ENCODE data around the gene COL26A1. TPM values are rescaled to one million over a fixed set of nuclear protein-coding genes. Genes with fewer than 3 reads are reported as not detected.
"Not testable (repeated sequence)": the region's sequence is repeated elsewhere in the genome, so short reads cannot be mapped to it uniquely, and the experiment has no call there.

COL26A1 gene
- total RNA-seq, 2 donors from 2014 or later, result not detected

- H3K9me3 ChIP-seq, result no peaks in the 10 kb centered on the region
- H3K27me3 ChIP-seq, result no peaks in the 10 kb centered on the region
- TF ChIP-seq CTCF (IDR thresholded peaks at IDR 0.05), result no peak
- H3K36me3 ChIP-seq, result no peaks in the 10 kb centered on the region
- H3K27ac ChIP-seq, result no peak overlapping the region
- no peak for DNase-seq (ENCODE audit: low spot score)
- no peak overlapping the region for H3K4me3 ChIP-seq
- H3K4me1 ChIP-seq, result no peaks in the 10 kb centered on the region
These were observed 132.1 kb downstream of the COL26A1 start for GRCh38 chr7:101494602-101495329.

- TF ChIP-seq CTCF (IDR thresholded peaks at IDR 0.05), result no peak
- Histone ChIP-seq H3K4me1 (no peaks in the 10 kb centered on the region), H3K27ac (no peak overlapping the region), H3K27me3 (no peaks in the 10 kb centered on the region), H3K4me3 (no peak overlapping the region), H3K36me3 (no peaks in the 10 kb centered on the region), H3K9me3 (no peaks in the 10 kb centered on the region)
- DNase-seq (ENCODE audit: low spot score), result no peak
These were observed 133.3 kb downstream of the COL26A1 start for GRCh38 chr7:101496017-101496416.

DNA sequence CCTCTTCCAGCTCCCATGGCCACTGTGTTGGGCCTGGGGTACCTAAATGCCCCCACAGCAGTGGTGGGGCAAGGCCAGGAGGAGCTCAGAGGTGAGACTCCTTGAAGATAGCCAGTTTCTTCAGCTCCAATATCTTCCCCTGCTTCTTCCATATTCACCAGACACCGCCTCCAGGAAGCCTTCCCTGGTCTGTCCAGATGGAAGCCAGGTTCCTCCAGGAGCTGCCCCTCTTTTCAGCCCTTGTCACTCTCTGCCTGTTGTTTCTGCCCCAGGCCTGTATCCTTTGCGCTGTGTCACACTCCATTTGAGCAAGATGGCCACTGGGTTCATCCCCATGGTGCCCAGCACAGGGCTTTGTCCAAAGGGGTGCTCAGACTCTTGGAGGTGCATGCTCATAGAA is 138.7 kb downstream of the COL26A1 start:
- Histone ChIP-seq H3K9me3 (no peaks in the 10 kb centered on the region), H3K27ac (no peak overlapping the region), H3K4me3 (no peak overlapping the region), H3K36me3 (no peaks in the 10 kb centered on the region), H3K4me1 (no peaks in the 10 kb centered on the region), H3K27me3 (no peaks in the 10 kb centered on the region)
- TF ChIP-seq CTCF (IDR thresholded peaks at IDR 0.05), result no peak
- no peak for DNase-seq (ENCODE audit: low spot score)

- no peaks in the 10 kb centered on the region for H3K9me3 ChIP-seq
- H3K36me3 ChIP-seq, result no peaks in the 10 kb centered on the region
- H3K4me1 ChIP-seq, result no peaks in the 10 kb centered on the region
- H3K27me3 ChIP-seq, result no peaks in the 10 kb centered on the region
- DNase-seq (ENCODE audit: low spot score), result no peak
- no peak for TF ChIP-seq CTCF (IDR thresholded peaks at IDR 0.05)
- H3K27ac ChIP-seq, result no peak overlapping the region
- H3K4me3 ChIP-seq, result no peak overlapping the region
These were observed 139.9 kb downstream of the COL26A1 start for GRCh38 chr7:101502466-101503098.

GRCh38 chr7:101505510-101505909 is 142.8 kb downstream of the COL26A1 start:
- not testable (repeated sequence) for H3K27ac ChIP-seq; H3K4me1 ChIP-seq; H3K4me3 ChIP-seq; H3K36me3 ChIP-seq; H3K9me3 ChIP-seq; H3K27me3 ChIP-seq; DNase-seq (ENCODE audit: low spot score)

DNA sequence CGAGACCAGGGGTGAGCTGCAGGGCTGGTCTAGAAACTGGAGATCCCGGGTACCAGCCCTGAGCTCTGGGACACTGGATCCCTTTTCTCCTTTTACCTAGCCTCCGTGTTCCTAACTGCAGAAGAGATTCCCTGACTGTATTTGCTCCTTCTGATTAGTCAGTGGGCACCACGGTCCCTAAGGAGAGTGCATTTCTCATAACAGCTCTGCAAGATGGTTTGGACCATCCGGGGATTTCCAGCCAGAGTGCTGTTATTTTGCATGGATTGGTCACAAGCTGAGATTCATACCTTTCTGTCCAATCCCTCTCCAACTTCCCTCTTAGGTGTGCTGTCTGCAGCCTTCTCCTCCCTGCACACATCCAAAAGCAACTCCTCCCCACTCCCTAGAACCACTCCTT is 143.9 kb downstream of the COL26A1 start:
- TF ChIP-seq CTCF (IDR thresholded peaks at IDR 0.05), result no peak
- DNase-seq (ENCODE audit: low spot score), result no peak
- no peaks in the 10 kb centered on the region for H3K4me1 ChIP-seq
- H3K36me3 ChIP-seq, result no peaks in the 10 kb centered on the region
- no peaks in the 10 kb centered on the region for H3K9me3 ChIP-seq
- H3K27ac ChIP-seq, result no peak overlapping the region
- no peak overlapping the region for H3K4me3 ChIP-seq
- H3K27me3 ChIP-seq, result no peaks in the 10 kb centered on the region

All from right atrium auricular region (tissue), 2 donors.